HepG2 (cell line): Measurements from ENCODE around the gene REEP2. TPM values are rescaled to one million over a fixed set of nuclear protein-coding genes. Genes with fewer than 3 reads are reported as not detected.

ENCODE experiments used
- EEA1 ChIP-seq: sonication (generic); formaldehyde crosslinking; IDR thresholded peaks from 2 replicates; pipeline ENCODE4 v1.5.1; 2020; ENCODE audit warnings: mild to moderate bottlenecking, missing genetic modification reagents, borderline replicate concordance
- FLYWCH1 ChIP-seq: sonication (generic); formaldehyde crosslinking; IDR thresholded peaks from 2 replicates; pipeline ENCODE4 v1.8.1; 2023; ENCODE audit warnings: mild to moderate bottlenecking, missing genetic modification reagents
- HBP1 ChIP-seq: IDR thresholded peaks from 2 replicates; pipeline ENCODE4 v1.6.1; 2016; ENCODE audit warnings: low read depth, control low read depth
- MYPOP ChIP-seq: sonication (generic); formaldehyde crosslinking; IDR thresholded peaks from 2 replicates; pipeline ENCODE4 v1.8.1; 2023; ENCODE audit warnings: mild to moderate bottlenecking, moderate library complexity, missing genetic modification reagents
- NFE2L2 ChIP-seq: fragments of 150-350 bp; IDR thresholded peaks from 2 replicates; pipeline ENCODE4 v1.6.1; 2014; ENCODE audit warnings: low read length
- NR0B2 ChIP-seq: sonication (generic); formaldehyde crosslinking; IDR thresholded peaks from 2 replicates; pipeline ENCODE4 v1.4.0; 2020; ENCODE audit warnings: mild to moderate bottlenecking, missing genetic modification reagents
- SRSF4 ChIP-seq: fragments of 200-400 bp; formaldehyde crosslinking; IDR thresholded peaks from one replicate; pipeline ENCODE4 v1.6.1; 2018; ENCODE audit warnings: mild to moderate bottlenecking, low read depth, low read length, moderate library complexity; ENCODE audit not compliant: poor library complexity, severe bottlenecking
- THAP8 ChIP-seq: sonication (generic); formaldehyde crosslinking; IDR thresholded peaks from 2 replicates; pipeline ENCODE4 v1.5.1; 2020; ENCODE audit warnings: missing genetic modification reagents, mild to moderate bottlenecking, borderline replicate concordance
- ZBTB44 ChIP-seq: sonication (generic); formaldehyde crosslinking; IDR thresholded peaks from 2 replicates; pipeline ENCODE4 v1.4.0; 2020; ENCODE audit warnings: missing genetic modification reagents
- ZFP36 ChIP-seq: fragments of 150-350 bp; IDR thresholded peaks from 2 replicates; pipeline ENCODE4 v1.6.1; 2018; ENCODE audit warnings: borderline replicate concordance, low read length, low read depth; ENCODE audit not compliant: partially characterized antibody
- ZMYM4 ChIP-seq: sonication (generic); formaldehyde crosslinking; IDR thresholded peaks from 2 replicates; pipeline ENCODE4 v1.8.1; 2023; ENCODE audit warnings: mild to moderate bottlenecking, missing genetic modification reagents
- ZNF275 ChIP-seq: sonication (generic); formaldehyde crosslinking; IDR thresholded peaks from 2 replicates; pipeline ENCODE4 v1.8.0; 2022; ENCODE audit warnings: missing genetic modification reagents, mild to moderate bottlenecking, inconsistent platforms, borderline replicate concordance
- ZNF281 ChIP-seq: sonication (generic); formaldehyde crosslinking; IDR thresholded peaks from 2 replicates; pipeline ENCODE4 v1.4.0; 2020; ENCODE audit warnings: missing genetic modification reagents, borderline replicate concordance
- ZNF335 ChIP-seq: sonication (generic); formaldehyde crosslinking; IDR thresholded peaks from 2 replicates; pipeline ENCODE4 v1.4.0; 2020; ENCODE audit warnings: missing genetic modification reagents
- ZNF430 ChIP-seq: sonication (generic); formaldehyde crosslinking; IDR thresholded peaks from 2 replicates; pipeline ENCODE4 v1.9.0; 2021; ENCODE audit warnings: mild to moderate bottlenecking, missing genetic modification reagents
- ZNF530 ChIP-seq: sonication (generic); formaldehyde crosslinking; IDR thresholded peaks from 2 replicates; pipeline ENCODE4 v1.5.0; 2020; ENCODE audit warnings: low read depth, mild to moderate bottlenecking, missing genetic modification reagents
- ZNF576 ChIP-seq: sonication (generic); formaldehyde crosslinking; IDR thresholded peaks from 2 replicates; pipeline ENCODE4 v1.4.0; 2020; ENCODE audit warnings: mild to moderate bottlenecking, missing genetic modification reagents
- ZNF607 ChIP-seq: sonication (generic); formaldehyde crosslinking; IDR thresholded peaks from 2 replicates; pipeline ENCODE4 v1.5.1; 2020; ENCODE audit warnings: missing genetic modification reagents, mild to moderate bottlenecking, borderline replicate concordance
- polyA plus RNA-seq, 8 experiments: library from polyadenylated mRNA; depleted of rRNA in 3 of 8; stranded (reverse) in 7 of 8; unstranded in 1 of 8; fragments of >200 nt; fragmentation: Illumina TruSeq in 4 of 8; extraction: Trizol in 4 of 8; gene quantifications; 2 replicates each; pipeline versions ENCODE4 v1.2.1 to v1.2.3, GENCODE V29; 2011 to 2016; ENCODE audit warnings: low read depth in 4 of 8, missing spikeins in 1 of 8, mixed read lengths in 1 of 8; ENCODE audit not compliant: insufficient read depth in 1 of 8
- total RNA-seq, 5 experiments: library from RNA; depleted of rRNA; stranded (reverse); fragments of >200 nt; fragmentation: Illumina TruSeq; extraction: Trizol; gene quantifications; 2 replicates each; pipeline ENCODE4 v1.2.3, GENCODE V29; 2016; ENCODE audit warnings: low read depth in 1 of 5

REEP2 gene
- total and polyA plus RNA-seq, 2 of the 13 experiments (the other 11 are each of a cell fraction or from before 2014, with no cell fraction given): 5.3 to 7.8 TPM

- TF ChIP-seq HBP1 (CRISPR knock-in tag) (0 out of 2 replicates have a peak, but pooled peaks have one; percentile 22), FLYWCH1 (CRISPR knock-in tag) (no peak), ZNF530 (CRISPR knock-in tag) (no peak), ZNF335 (CRISPR knock-in tag) (0 out of 2 replicates have a peak, but pooled peaks have one; percentile 11), ZNF576 (CRISPR knock-in tag) (no peak), ZBTB44 (CRISPR knock-in tag) (no peak), ZNF275 (CRISPR knock-in tag) (no peak), NR0B2 (CRISPR knock-in tag) (0 out of 2 replicates have a peak, but pooled peaks have one; percentile 29), NFE2L2 (no peak), ZNF430 (CRISPR knock-in tag) (no peak; the same call in 1 of the 2 replicates), THAP8 (CRISPR knock-in tag) (no peak), ZNF607 (CRISPR knock-in tag) (no peak), SRSF4 (no peak), MYPOP (CRISPR knock-in tag) (no peak), ZNF281 (CRISPR knock-in tag) (peak; percentile 21; the same call in 1 of the 2 replicates), ZMYM4 (CRISPR knock-in tag) (no peak), EEA1 (0 out of 2 replicates have a peak, but pooled peaks have one; percentile 32), ZFP36 (no peak)
Measured at GRCh38 chr5:138439477-138440158, 761 bp downstream of the REEP2 start (continued).
